Smooth muscle cell (in vitro differentiated cells): ENCODE data around the gene EMSY. TPM values are rescaled to one million over a fixed set of nuclear protein-coding genes. Genes with fewer than 3 reads are reported as not detected.
A peak's percentile ranks its signal among the peaks of the same experiment; 100 is the strongest.
"Not testable (repeated sequence)": the region's sequence is repeated elsewhere in the genome, so short reads cannot be mapped to it uniquely, and the experiment has no call there.

ENCODE experiments used
- DNase-seq: peaks from one replicate; lab custom pipeline; 2025; ENCODE audit not compliant: unreplicated experiment; lab: John Stamatoyannopoulos, UW
- H2AFZ ChIP-seq: fragments of 200-600 bp; sonication (generic); 2 replicates; pipeline ENCODE4 v1.6.0; 2016; ENCODE audit warnings: antibody characterized with exemption, low read depth, mild to moderate bottlenecking
- H3F3A ChIP-seq: fragments of 200-600 bp; sonication (generic); 2 replicates; pipeline ENCODE4 v1.6.0; 2017; ENCODE audit warnings: antibody characterized with exemption, low read depth
- H3K27ac ChIP-seq: fragments of 200-600 bp; sonication (generic); 2 replicates; pipeline ENCODE4 v1.5.1; 2016; ENCODE audit warnings: low read depth, mild to moderate bottlenecking
- H3K27me3 ChIP-seq: fragments of 200-600 bp; sonication (generic); 2 replicates; pipeline ENCODE4 v1.6.1; 2016; ENCODE audit warnings: low read depth, mild to moderate bottlenecking
- H3K36me3 ChIP-seq: fragments of 200-600 bp; sonication (generic); 2 replicates; pipeline ENCODE4 v1.5.1; 2016; ENCODE audit warnings: low read depth
- H3K4me1 ChIP-seq: fragments of 200-600 bp; sonication (generic); 2 replicates; pipeline ENCODE4 v1.5.1; 2016; ENCODE audit warnings: low read depth
- H3K4me2 ChIP-seq: fragments of 200-600 bp; sonication (generic); 2 replicates; pipeline ENCODE4 v1.6.0; 2016; ENCODE audit warnings: mild to moderate bottlenecking
- H3K4me3 ChIP-seq: fragments of 200-600 bp; sonication (generic); 2 replicates; pipeline ENCODE4 v1.5.1; 2016; ENCODE audit warnings: mild to moderate bottlenecking
- H3K79me2 ChIP-seq: fragments of 200-600 bp; sonication (generic); 2 replicates; pipeline ENCODE4 v1.6.0; 2016; ENCODE audit warnings: low read depth, mild to moderate bottlenecking
- H3K9ac ChIP-seq: fragments of 200-600 bp; sonication (generic); 2 replicates; pipeline ENCODE4 v1.6.0; 2016; ENCODE audit warnings: low read depth
- H3K9me3 ChIP-seq: fragments of 200-600 bp; sonication (generic); replicated peaks from 2 replicates; pipeline ENCODE4 v1.5.1; 2016; ENCODE audit warnings: low read depth
- H4K20me1 ChIP-seq: fragments of 200-600 bp; sonication (generic); 2 replicates; pipeline ENCODE4 v1.6.0; 2016; ENCODE audit warnings: low read depth
- WGBS: methylation state at CpG from one replicate; pipeline ENCODE4 v1.1.7; 2016; ENCODE audit warnings: low lambda C conversion rate; 5-methylcytosine and 5-hydroxymethylcytosine counted together
- polyA plus RNA-seq: library from polyadenylated mRNA; unstranded; fragments of >200 nt; fragmentation: Nextera tagmentation; extraction: Ambion mirVana; gene quantifications from 2 replicates; pipeline ENCODE4 v1.2.1, GENCODE V29; 2016
- total RNA-seq: library from RNA; depleted of rRNA; stranded (reverse); fragments of >200 nt; gene quantifications from 2 replicates; pipeline ENCODE4 v1.2.3, GENCODE V29; 2014
- TF ChIP-seq, protein P1 (sequence below): fragments of 200-600 bp; sonication (generic); IDR thresholded peaks from 2 replicates; pipeline ENCODE4 v1.5.1; 2017; ENCODE audit warnings: borderline replicate concordance, mild to moderate bottlenecking, antibody characterized with exemption; ENCODE audit not compliant: insufficient read depth, poor library complexity, severe bottlenecking

The EMSY gene
- total and polyA plus RNA-seq, 2 experiments from 2014 or later = 14.5 to 26.0 TPM

DNA sequence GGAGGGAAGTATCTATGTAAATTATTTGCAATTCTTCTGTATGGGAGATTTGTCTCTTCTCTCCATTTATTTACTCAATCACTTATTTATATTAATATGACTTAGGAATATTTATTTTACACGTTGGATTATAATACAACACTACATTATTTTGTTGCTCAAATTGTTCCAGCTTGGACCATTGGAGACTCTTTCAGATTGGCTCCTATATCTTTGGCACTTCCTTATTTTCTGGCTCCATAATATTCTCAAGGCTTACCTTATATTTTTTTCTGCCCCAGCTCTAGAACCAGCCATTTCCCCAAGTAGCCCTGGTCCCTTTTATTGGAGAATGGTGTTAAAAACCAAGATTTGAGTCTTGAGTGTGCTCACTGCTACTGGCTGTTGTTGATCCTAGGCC, 123.8 kb downstream of the EMSY start:
- Histone ChIP-seq H3K9me3 (no peaks in the 10 kb centered on the region), H3K27me3 (no peaks in the 10 kb centered on the region), H3K36me3 (no peaks in the 10 kb centered on the region), H3K4me1 (no peaks in the 10 kb centered on the region), H3K4me3 (no peak overlapping the region), H3F3A (no peaks in the 10 kb centered on the region), H3K4me2 (peak overlapping the region; percentile 43), H3K27ac (peak overlapping the region; percentile 15), H3K9ac (no peak overlapping the region), H3K79me2 (no peaks in the 10 kb centered on the region), H2AFZ (no peak overlapping the region), H4K20me1 (no peaks in the 10 kb centered on the region)
- DNase-seq = no peak
- TF ChIP-seq, protein P1, sequence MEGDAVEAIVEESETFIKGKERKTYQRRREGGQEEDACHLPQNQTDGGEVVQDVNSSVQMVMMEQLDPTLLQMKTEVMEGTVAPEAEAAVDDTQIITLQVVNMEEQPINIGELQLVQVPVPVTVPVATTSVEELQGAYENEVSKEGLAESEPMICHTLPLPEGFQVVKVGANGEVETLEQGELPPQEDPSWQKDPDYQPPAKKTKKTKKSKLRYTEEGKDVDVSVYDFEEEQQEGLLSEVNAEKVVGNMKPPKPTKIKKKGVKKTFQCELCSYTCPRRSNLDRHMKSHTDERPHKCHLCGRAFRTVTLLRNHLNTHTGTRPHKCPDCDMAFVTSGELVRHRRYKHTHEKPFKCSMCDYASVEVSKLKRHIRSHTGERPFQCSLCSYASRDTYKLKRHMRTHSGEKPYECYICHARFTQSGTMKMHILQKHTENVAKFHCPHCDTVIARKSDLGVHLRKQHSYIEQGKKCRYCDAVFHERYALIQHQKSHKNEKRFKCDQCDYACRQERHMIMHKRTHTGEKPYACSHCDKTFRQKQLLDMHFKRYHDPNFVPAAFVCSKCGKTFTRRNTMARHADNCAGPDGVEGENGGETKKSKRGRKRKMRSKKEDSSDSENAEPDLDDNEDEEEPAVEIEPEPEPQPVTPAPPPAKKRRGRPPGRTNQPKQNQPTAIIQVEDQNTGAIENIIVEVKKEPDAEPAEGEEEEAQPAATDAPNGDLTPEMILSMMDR = no peak
- WGBS = 80% methylated on average over 1 of the region's 1 CpG

DNA sequence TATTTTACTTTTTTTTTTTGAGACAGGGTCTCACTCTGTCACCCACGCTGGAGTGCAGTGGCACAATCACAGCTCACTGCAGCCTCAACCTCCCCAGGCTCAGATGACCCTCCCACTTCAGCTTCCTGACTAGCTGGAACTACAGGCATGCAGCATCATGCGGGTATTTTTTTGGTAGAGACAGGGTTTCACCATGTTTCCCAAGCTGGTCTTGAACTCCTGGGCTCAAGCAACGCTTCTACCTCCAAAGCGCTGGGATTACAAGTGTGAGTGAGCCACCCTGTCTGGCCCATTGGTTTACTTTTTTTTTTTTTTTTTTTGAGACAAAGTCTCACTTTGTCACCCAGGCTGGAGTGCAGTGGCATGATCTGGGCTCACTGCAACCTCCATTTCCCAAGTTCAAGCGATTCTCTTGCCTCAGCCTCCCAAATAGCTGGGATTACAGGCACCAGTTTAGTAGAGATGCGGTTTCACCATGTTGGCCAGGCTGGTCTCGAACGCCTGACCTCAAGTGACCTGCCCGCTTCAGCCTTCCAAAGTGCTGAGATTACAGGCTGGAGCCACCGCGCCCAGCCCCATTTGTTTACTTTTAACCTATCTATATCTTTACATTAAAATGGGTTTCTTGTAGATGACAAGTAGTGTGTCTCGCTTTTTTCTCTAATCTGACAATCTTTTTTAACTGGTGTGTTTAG, 127.5 kb downstream of the EMSY start:
- H4K20me1 ChIP-seq, H3K4me1 ChIP-seq, H3K27ac ChIP-seq, H2AFZ ChIP-seq, H3K4me3 ChIP-seq, H3F3A ChIP-seq, H3K9ac ChIP-seq, H3K9me3 ChIP-seq, H3K79me2 ChIP-seq, DNase-seq, H3K36me3 ChIP-seq, H3K27me3 ChIP-seq, H3K4me2 ChIP-seq: not testable (repeated sequence)
- 88% methylated on average over 12 of the region's 12 CpGs for WGBS

DNA sequence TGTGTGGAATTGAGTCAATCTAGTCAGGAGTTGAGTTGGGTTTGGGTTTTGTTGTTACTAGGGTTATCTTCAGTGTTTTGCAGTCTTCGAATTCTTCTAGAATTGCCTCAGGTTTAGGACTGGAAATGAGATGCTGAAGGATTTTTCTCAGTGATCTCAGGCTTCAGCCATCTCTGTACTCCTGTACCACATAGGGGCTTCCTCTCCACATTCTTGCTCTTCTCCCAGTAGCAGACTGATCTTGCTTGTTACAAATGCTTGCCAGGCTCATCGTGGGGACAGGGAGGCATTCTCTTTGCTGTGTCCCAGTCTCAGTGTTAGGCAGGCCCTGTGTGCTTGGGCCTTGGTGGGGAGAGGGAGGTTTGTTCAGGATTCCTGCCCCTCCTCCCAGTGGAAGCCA, 129.6 kb downstream of the EMSY start:
- DNase-seq = no peak
- peak overlapping the region; percentile 16 for H3K4me2 ChIP-seq

DNA sequence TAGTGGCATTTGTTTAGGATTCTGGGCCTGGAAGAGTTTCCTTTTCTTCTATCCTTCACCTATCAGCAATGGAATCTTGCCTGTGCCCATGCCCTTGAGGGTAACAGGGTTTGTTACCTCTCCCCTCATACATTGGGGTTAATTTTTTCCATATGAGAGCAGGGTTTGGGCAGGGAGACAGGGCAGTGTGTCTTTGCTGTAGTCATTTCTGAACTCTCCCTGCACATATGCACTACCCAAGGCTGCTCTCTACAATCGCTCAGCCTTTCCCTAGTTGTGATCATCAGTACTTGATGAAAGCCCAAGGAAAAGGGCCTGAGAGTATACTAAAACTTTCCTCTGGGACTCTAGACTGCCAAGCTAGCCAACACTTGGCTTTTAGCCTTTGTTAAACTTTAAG, 130.1 kb downstream of the EMSY start:
- no peaks in the 10 kb centered on the region for H4K20me1 ChIP-seq
- TF ChIP-seq, protein P1 = no peak
- H3K9ac ChIP-seq = peak overlapping the region; percentile 41
- H3K9me3 ChIP-seq = no peaks in the 10 kb centered on the region
- H2AFZ ChIP-seq = peak overlapping the region; percentile 65
- H3K79me2 ChIP-seq = no peaks in the 10 kb centered on the region
- H3K4me2 ChIP-seq = peak overlapping the region; percentile 16
- H3K4me3 ChIP-seq = no peak overlapping the region
- H3K36me3 ChIP-seq = no peaks in the 10 kb centered on the region
- H3F3A ChIP-seq = peaks cover 17% of the 10 kb centered on the region
- no peaks in the 10 kb centered on the region for H3K27me3 ChIP-seq
- 90% methylated on average over 1 of the region's 1 CpG for WGBS
- DNase-seq = no peak
- peak overlapping the region; percentile 96 for H3K27ac ChIP-seq
- peaks cover 21% of the 10 kb centered on the region for H3K4me1 ChIP-seq

More for the DNA sequence above, 129.6 kb downstream of the EMSY start:
- peak overlapping the region; percentile 65 for H2AFZ ChIP-seq
- H3F3A ChIP-seq = peaks cover 17% of the 10 kb centered on the region
- no peaks in the 10 kb centered on the region for H4K20me1 ChIP-seq
- no peaks in the 10 kb centered on the region for H3K36me3 ChIP-seq
- H3K4me3 ChIP-seq = no peak overlapping the region
- peak overlapping the region; percentile 41 for H3K9ac ChIP-seq
- H3K79me2 ChIP-seq = no peaks in the 10 kb centered on the region
- no peaks in the 10 kb centered on the region for H3K27me3 ChIP-seq
- H3K4me1 ChIP-seq = peaks cover 21% of the 10 kb centered on the region
- TF ChIP-seq, protein P1 = no peak
- peak overlapping the region; percentile 96 for H3K27ac ChIP-seq
- 49% methylated on average over 2 of the region's 2 CpGs for WGBS
- H3K9me3 ChIP-seq = no peaks in the 10 kb centered on the region
